GDM1 (cell line): Measurements from ENCODE around the gene FADS1.
A peak's percentile ranks its signal among the peaks of the same experiment; 100 is the strongest.

Experiments
- DNase-seq: peaks from one replicate; lab custom pipeline; 2025; lab: John Stamatoyannopoulos, UW

FADS1 gene

DNA sequence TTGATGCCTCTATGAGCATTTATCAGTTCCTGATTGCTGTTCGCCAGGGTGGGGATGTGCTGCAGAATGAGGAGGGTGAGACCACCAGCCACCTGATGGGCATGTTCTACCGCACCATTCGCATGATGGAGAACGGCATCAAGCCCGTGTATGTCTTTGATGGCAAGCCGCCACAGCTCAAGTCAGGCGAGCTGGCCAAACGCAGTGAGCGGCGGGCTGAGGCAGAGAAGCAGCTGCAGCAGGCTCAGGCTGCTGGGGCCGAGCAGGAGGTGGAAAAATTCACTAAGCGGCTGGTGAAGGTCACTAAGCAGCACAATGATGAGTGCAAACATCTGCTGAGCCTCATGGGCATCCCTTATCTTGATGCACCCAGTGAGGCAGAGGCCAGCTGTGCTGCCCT, 21.3 kb downstream of the FADS1 start:
- no peak for DNase-seq

DNA sequence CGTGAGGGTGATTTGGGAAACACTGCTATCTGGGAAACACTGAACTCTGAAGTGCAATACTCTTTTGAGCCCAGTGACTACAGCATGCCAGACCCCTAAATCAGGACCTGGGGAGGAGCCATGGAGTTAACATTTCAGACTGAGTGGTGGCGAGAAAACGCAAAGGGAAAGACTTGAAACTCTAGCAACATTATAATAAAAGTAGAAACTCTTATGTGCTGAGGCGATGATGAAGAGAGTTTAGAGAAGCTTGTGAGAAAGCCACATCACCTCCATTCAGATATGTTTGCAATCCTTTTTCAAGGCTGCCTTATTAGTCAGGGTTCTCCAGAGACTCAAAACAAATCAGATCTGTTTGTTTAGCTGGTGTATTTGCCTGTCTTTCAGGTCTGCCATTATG, 22.2 kb downstream of the FADS1 start:
- DNase-seq = no peak

DNA sequence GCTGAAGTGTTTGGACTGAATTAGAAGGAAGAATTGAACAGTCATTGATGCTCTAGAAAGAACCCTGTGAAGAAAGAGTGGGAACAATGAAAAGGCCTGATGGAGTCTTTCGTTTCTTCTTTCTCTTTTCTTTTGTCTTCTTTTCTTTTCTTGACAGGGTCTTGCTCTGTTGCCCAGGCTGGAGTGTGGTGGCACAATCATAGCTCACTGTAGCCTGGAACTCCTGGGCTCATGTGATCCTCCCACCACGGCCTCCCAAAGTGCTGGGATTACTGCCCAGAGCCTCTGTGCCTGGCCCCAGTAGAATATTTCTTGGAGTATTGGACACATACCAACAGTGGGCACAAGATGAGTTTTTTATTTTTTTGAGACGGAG, 23.0 kb downstream of the FADS1 start:
- DNase-seq = no peak

- DNase-seq = no peak
Observed at GRCh38 chr11:61793083-61793828, 23.5 kb downstream of the FADS1 start.

- DNase-seq = peak; percentile 91
Observed at GRCh38 chr11:61792310-61793082, 24.3 kb downstream of the FADS1 start, which contains the start of the genes FEN1 and TMEM258. Gene FEN1, plus strand, starts transcription at chr11:61792911. Its CDS starts 2,451 bp downstream, at chr11:61795362. Gene TMEM258, minus strand, starts transcription at chr11:61792599. Its CDS starts 41 bp downstream, at chr11:61792558.

DNA sequence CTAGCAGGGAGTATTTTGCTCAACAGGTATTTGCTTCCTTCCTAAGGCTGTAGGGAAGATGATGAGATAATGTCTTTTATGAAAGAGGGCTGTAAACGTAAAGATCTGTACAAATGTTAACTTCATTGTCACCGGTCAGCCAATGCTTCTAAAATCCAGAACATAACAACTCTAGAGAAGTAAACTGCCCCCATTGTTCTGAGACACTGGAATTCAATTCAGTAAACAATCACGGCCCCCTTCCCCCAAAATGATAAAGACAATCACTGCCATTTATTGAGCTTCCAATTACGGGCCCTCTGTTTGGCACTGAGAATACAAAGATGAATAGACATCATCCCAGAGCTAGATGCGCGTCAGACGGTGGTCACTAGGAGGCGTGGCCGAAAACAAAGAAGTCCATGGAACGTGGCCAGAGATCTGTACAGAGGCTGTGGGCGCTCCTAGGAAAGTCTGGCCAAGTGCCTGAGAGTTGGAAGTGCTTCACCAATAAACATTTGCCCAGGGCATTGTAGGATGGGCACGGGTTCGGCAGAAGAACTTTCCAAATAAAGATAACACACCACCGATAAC, 25.0 kb downstream of the FADS1 start:
- no peak for DNase-seq

- peak; percentile 24 for DNase-seq
Observed at GRCh38 chr11:61787928-61788491, 28.8 kb downstream of the FADS1 start.

DNA sequence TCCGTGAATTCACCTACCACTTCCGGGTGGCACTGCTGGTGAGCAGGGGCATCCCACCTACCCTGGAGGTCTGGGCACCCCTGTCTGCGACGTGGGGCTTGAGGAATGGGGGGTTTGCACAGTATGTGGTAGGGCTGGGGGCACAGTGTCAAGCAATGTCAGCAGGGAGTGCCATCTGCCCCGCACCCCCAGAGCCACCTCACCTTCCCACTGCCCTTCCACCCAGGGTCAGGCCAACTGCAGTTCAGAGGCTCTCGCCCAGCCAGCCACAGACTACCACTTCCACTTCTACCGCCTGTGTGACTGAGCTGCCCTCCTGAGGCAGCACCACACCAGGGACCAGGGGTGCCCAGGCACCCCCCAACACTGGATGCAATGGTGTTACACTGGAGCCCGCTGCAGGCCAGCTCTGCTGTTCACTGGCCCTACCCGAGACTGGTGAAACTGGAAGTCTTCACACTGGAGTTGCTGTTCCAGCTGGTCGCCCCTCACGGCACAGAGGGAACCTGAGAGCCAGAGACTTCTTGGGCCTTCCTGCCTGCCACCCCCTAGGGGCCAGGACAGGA, 30.9 kb downstream of the FADS1 start:
- no peak for DNase-seq

GRCh38 chr11:61784506-61784805, 32.3 kb downstream of the FADS1 start:
- no peak for DNase-seq

GRCh38 chr11:61783717-61784505, 32.9 kb downstream of the FADS1 start:
- DNase-seq = no peak

DNA sequence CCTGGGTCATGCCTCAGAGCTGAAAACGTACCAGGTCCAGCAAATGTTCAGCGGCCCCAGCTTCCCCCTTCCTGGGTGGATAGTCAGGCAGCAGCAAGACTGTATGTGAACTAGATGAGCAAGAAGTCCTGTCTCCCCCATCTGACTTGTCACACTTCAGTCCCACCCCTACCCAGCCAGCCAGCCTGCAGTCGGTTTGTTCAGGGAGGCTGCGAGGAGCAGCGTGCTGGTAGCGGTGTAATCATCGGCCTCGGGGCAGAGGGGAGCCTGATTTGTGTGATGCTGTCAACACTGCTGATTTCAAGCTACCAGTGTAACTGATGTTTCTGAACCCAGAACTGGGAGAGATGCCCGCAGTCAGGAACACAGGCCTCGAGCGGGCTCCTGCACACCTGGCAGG, 34.0 kb downstream of the FADS1 start:
- DNase-seq = no peak

DNA sequence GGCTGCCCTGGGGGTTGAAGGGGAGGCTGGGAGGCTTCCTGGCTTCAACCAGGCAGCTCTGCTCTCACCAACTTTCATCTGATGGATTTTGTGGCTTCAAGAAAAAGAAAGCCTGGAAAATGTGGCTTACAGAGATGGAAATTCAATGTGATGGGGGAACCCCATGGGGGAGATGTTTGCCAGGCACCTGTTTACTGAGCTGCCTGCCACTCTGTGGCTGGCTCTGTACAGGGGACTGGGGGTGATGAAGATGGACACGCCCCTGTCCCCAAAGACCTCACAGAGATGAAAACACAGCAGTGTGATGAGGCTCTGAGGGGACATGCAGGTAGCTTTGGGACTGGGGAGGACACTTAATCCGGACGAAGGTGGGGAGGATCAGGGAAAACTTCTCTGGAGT, 34.5 kb downstream of the FADS1 start:
- DNase-seq = no peak

- DNase-seq = no peak
Observed at GRCh38 chr11:61781585-61781984, 35.2 kb downstream of the FADS1 start.

DNA sequence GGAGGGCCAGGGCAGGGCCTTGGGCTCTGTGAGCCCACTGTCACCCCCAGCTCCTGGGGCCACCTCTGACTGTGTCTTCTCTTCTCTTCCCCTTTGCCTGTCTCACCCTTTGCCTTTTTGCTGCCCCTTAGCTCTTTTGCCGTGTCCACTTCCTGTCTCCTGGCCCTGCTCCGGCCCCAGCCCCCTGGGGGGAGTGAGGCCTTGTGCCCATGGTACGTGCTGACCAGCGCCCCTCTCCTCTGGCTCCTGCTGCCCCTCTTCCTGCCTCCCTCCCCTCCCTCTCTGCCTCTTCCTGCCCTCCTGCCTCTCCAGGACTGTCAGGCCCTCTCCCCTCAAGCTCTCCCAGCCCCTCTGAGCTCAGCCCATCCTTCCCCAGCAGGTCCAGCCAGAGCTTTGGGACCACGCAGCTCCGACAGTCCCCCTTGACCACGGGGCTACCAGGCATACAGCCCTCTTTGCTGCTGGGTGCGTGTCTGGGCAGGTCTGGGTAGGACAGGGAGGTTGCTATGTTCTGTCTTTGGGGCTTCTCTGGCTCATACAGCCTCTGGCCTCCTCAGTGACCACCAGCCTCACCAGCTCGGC, 36.1 kb downstream of the FADS1 start:
- DNase-seq = no peak

DNA sequence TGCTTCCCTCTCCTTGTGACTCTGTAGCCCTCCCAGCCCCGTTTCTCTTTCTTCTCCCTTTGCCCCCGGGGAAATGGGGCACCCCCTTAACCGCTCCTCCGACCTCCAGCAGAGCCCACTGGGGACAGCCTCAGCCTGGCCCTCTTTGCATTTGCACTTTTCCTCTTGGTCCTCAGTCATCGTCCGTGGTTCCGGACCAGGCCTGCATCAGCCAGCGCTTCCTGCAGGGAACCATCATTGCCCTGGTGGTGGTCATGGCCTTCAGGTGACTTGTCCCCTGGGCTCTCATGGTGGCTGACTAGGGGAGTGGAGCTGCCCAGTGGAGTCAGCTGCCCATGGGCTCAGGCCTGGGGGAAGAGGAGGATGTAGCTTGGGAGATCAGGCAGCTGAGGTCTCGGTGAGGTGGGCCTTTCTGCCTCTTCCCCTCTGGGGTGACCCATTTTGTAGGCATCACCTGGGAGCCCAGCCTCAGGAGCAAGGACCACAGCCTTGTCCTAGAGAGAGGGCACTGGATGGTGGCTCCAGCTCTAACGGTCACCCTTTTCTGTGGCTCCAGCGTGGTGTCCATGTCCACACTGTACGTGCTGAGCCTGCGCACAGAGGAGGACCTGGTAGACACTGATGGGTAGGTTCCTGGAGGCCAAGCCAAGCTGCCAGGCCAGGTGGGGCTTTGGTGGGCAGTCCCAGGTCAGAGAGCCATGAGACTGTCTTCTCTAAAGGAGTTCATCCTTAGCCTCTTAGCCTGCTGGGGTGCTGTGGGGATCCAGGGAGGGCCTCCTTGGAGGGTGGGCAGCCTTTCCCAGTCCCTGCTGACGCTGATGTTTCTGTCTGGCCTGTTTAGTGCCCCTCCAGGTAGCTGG, 36.9 kb downstream of the FADS1 start:
- DNase-seq = no peak

- DNase-seq = no peak
Observed at GRCh38 chr11:61778920-61779650, 37.7 kb downstream of the FADS1 start.

GRCh38 chr11:61778357-61778886, 38.4 kb downstream of the FADS1 start:
- no peak for DNase-seq

- DNase-seq = no peak
Observed at GRCh38 chr11:61777234-61778090, 39.3 kb downstream of the FADS1 start.
